Measurements from ENCODE around the gene SPATA33. TPM values are rescaled to one million over a fixed set of nuclear protein-coding genes. Genes with fewer than 3 reads are reported as not detected.

The SPATA33 gene
- total RNA-seq, 1 experiment from 2014 or later = 19.7 TPM

- BruUV-seq (replicated peaks) = no TSS peak
- DNase-seq = no peak
- POLR2A ChIA-PET = no interaction called here
- CTCF ChIA-PET = interaction anchor here (0.7 kb wide), 1 partner anchor 20 kb away, joined by 4 read pairs; no protein-coding TSS in a partner anchor
- no peaks in the 10 kb centered on the region for H3K27me3 ChIP-seq (replicated peaks; ENCODE audit: control insufficient read depth, insufficient read depth, low read length)
- peaks cover 44% of the 10 kb centered on the region for H3K4me1 ChIP-seq
- no peak overlapping the region for H3K4me3 ChIP-seq (ENCODE audit: low read depth, low read length)
- H3K36me3 Mint-ChIP-seq (ENCODE audit: insufficient read depth, unreplicated experiment) = no peaks in the 10 kb centered on the region
- H3K36me3 ChIP-seq (ENCODE audit: control insufficient read depth, insufficient read depth, low read length) = no peaks in the 10 kb centered on the region
- intact Hi-C loops (cut with micrococcal nuclease; ENCODE audit: unreplicated experiment) = no loop called here
- H3K27ac Mint-ChIP-seq (ENCODE audit: unreplicated experiment) = no peak overlapping the region
- TF ChIP-seq CTCF (IDR thresholded peaks at IDR 0.05; ENCODE audit: insufficient read depth in 1 of 2, low read depth in 1 of 2, low read length in 1 of 2, severe bottlenecking in 1 of 2, unreplicated experiment in 1 of 2) = no peak
- H3K9me3 Mint-ChIP-seq (ENCODE audit: unreplicated experiment) = no peaks in the 10 kb centered on the region
- no peaks in the 10 kb centered on the region; the same call in 1 of the 2 replicates for H3K9me3 ChIP-seq
- H3K4me3 Mint-ChIP-seq (ENCODE audit: unreplicated experiment) = no peak overlapping the region
- no peaks in the 10 kb centered on the region for H3K27me3 Mint-ChIP-seq (ENCODE audit: insufficient read depth, unreplicated experiment)
- peaks cover 33% of the 10 kb centered on the region for H3K4me1 Mint-ChIP-seq (ENCODE audit: low read depth, unreplicated experiment)
Measured at GRCh38 chr16:89612415-89613166, 45.0 kb upstream of the SPATA33 start.

- intact Hi-C loops (cut with micrococcal nuclease; ENCODE audit: unreplicated experiment) = no loop called here
- BruUV-seq (replicated peaks) = no TSS peak
- CTCF ChIA-PET = no interaction called here
Measured at GRCh38 chr16:89613231-89613953, 44.2 kb upstream of the SPATA33 start, which contains the start of gene DPEP1. Gene DPEP1 (plus strand): TSS chr16:89613642. CDS start chr16:89630411, 16,769 bp downstream.

More at GRCh38 chr16:89613231-89613953, 44.2 kb upstream of the SPATA33 start, which contains the start of gene DPEP1:
- Histone ChIP-seq H3K9me3 (no peaks in the 10 kb centered on the region; the same call in 1 of the 2 replicates), H3K36me3 (ENCODE audit: control insufficient read depth, insufficient read depth, low read length) (no peaks in the 10 kb centered on the region), H3K27me3 (replicated peaks; ENCODE audit: control insufficient read depth, insufficient read depth, low read length) (no peaks in the 10 kb centered on the region), H3K4me1 (peaks cover 38% of the 10 kb centered on the region), H3K4me3 (ENCODE audit: low read depth, low read length) (no peak within 1 kb of the TSS)
- no peak for TF ChIP-seq CTCF (IDR thresholded peaks at IDR 0.05; ENCODE audit: insufficient read depth in 1 of 2, low read depth in 1 of 2, low read length in 1 of 2, severe bottlenecking in 1 of 2, unreplicated experiment in 1 of 2)
- Mint-ChIP-seq H3K4me1 (ENCODE audit: low read depth, unreplicated experiment) (peaks cover 33% of the 10 kb centered on the region), H3K4me3 (ENCODE audit: unreplicated experiment) (no peak within 1 kb of the TSS), H3K27ac (ENCODE audit: unreplicated experiment) (no peak within 1 kb of the TSS), H3K9me3 (ENCODE audit: unreplicated experiment) (no peaks in the 10 kb centered on the region), H3K36me3 (ENCODE audit: insufficient read depth, unreplicated experiment) (no peaks in the 10 kb centered on the region), H3K27me3 (ENCODE audit: insufficient read depth, unreplicated experiment) (no peaks in the 10 kb centered on the region)
- DNase-seq = no peak
- POLR2A ChIA-PET = no interaction called here
